ENCODE data around the gene FMNL1. TPM values are rescaled to one million over a fixed set of nuclear protein-coding genes. Genes with fewer than 3 reads are reported as not detected.

The FMNL1 gene
- polyA plus RNA-seq, 2 of the 4 experiments (the other 2 are of a cell fraction): 8.6 to 43.9 TPM

- TF ChIP-seq HMGXB4 (CRISPR knock-in tag; IDR thresholded peaks at IDR 0.05; ENCODE audit: borderline replicate concordance) (no peak), NPAS2 (CRISPR knock-in tag; IDR thresholded peaks at IDR 0.05; ENCODE audit: borderline replicate concordance) (no peak)
Observed at GRCh38 chr17:45228763-45229539, 7.3 kb downstream of the FMNL1 start (continued).

- Histone ChIP-seq H3K9me3 (no peaks in the 10 kb centered on the region), H3K27ac (peak overlapping the region; percentile 97), H3K4me3 (peak overlapping the region; percentile 9; the same call in 1 of the 3 replicates), H3K4me2 (peak overlapping the region; percentile 92), H3K4me1 (peaks cover 81% of the 10 kb centered on the region)
- 72% methylated on average over 14 of the region's 16 CpGs for WGBS (ENCODE audit: missing lambda C conversion rate)
- TF ChIP-seq JUN (IDR thresholded peaks at IDR 0.05) (no peak), KDM1A (IDR thresholded peaks at IDR 0.05; ENCODE audit: low read depth) (peak; percentile 59; the same call in 1 of the 2 replicates)
- CTCF ChIA-PET: interaction anchor here (0.6 to 52.3 kb wide), 13 partner anchors 3 to 602 kb away, joined by 3 to 2147 read pairs (median 28); partner anchors contain the start of genes ACBD4, FMNL1, HEXIM1 and HEXIM2
- FAIRE-seq: no peak
- ATAC-seq: no peak
- POLR2A ChIA-PET: interaction anchor here (0.9 to 2.4 kb wide), 11 partner anchors 11 to 157 kb away, joined by 3 to 37 read pairs (median 5); partner anchors contain the start of genes ACBD4, HEXIM1, HEXIM2 and MAP3K14
- DNase-seq (ENCODE audit: low read depth in 1 of 2, low spot score in 1 of 2): no peak
Observed at GRCh38 chr17:45229681-45230409, 8.2 kb downstream of the FMNL1 start.

GRCh38 chr17:45230410-45230786 lies 8.7 kb downstream of the FMNL1 start:
- H3K27ac ChIP-seq: peak overlapping the region; percentile 97
- TF ChIP-seq RFX5 (IDR thresholded peaks at IDR 0.05) (no peak), BHLHE40 (IDR thresholded peaks at IDR 0.05; ENCODE audit: low read depth, low read length) (no peak), KDM5A (IDR thresholded peaks at IDR 0.05) (no peak), CBX8 (IDR thresholded peaks at IDR 0.05) (no peak), E2F6 (IDR thresholded peaks at IDR 0.05; ENCODE audit: borderline replicate concordance, low read depth) (no peak), HOXB13 (CRISPR knock-in tag; IDR thresholded peaks at IDR 0.05; ENCODE audit: low read depth) (no peak), CBX2 (IDR thresholded peaks at IDR 0.05; ENCODE audit: borderline replicate concordance, low read depth) (no peak), ZFP36 (IDR thresholded peaks at IDR 0.05; ENCODE audit: borderline replicate concordance, partially characterized antibody) (no peak), RCOR1 (IDR thresholded peaks at IDR 0.05; ENCODE audit: low read depth, low read length) (no peak), JUNB (IDR thresholded peaks at IDR 0.05) (no peak), JUN (IDR thresholded peaks at IDR 0.05) (no peak), FOXS1 (CRISPR knock-in tag; IDR thresholded peaks at IDR 0.05) (no peak), HOXA7 (CRISPR knock-in tag; IDR thresholded peaks at IDR 0.05) (no peak), KDM1A (IDR thresholded peaks at IDR 0.05; ENCODE audit: low read depth) (no peak), CTCF (IDR thresholded peaks at IDR 0.05) (no peak), CHD2 (IDR thresholded peaks at IDR 0.05; ENCODE audit: low read length, partially characterized antibody) (no peak), SMC3 (IDR thresholded peaks at IDR 0.05) (no peak), HEYL (CRISPR knock-in tag; IDR thresholded peaks at IDR 0.05) (no peak), MAX (IDR thresholded peaks at IDR 0.05) (no peak)
- no peaks in the 10 kb centered on the region for H3K9me3 ChIP-seq
- no peak overlapping the region for H3K4me3 ChIP-seq
- H3K4me1 ChIP-seq: peaks cover 81% of the 10 kb centered on the region
- CTCF ChIA-PET: interaction anchor here (0.8 to 52.3 kb wide), 19 partner anchors 4 to 602 kb away, joined by 3 to 2147 read pairs (median 5); partner anchors contain the start of genes ACBD4, FMNL1, HEXIM1 and HEXIM2
- ATAC-seq (no peak), FAIRE-seq (no peak), DNase-seq (ENCODE audit: low read depth in 1 of 2, low spot score in 1 of 2) (no peak)
- POLR2A ChIA-PET: interaction anchor here (1.3 to 2.4 kb wide), 7 partner anchors 11 to 95 kb away, joined by 3 to 26 read pairs (median 5); partner anchors contain the start of genes ACBD4, HEXIM1 and HEXIM2
- 43% methylated on average over 4 of the region's 4 CpGs for WGBS (ENCODE audit: missing lambda C conversion rate)
- H3K4me2 ChIP-seq: peak overlapping the region; percentile 92
